Transverse colon (tissue), 4 donors: ENCODE results near the gene DDX60. TPM values are rescaled to one million over a fixed set of nuclear protein-coding genes. Genes with fewer than 3 reads are reported as not detected.

Experiments used
- DNase-seq: peaks from one replicate; pipeline ENCODE4 v3.0.0-alpha.2; 2019
- H3K27ac ChIP-seq, 4 donors: fragments of 200-600 bp; sonication (generic); 2 replicates each; pipeline ENCODE4 v1.5.1; 2016 to 2018; ENCODE audit warnings: inconsistent platforms in 4 of 4
- H3K27me3 ChIP-seq: fragments of 200-600 bp; sonication (generic); 2 replicates; pipeline ENCODE4 v1.5.1; 2017; ENCODE audit warnings: inconsistent platforms
- H3K36me3 ChIP-seq, 4 donors: fragments of 200-600 bp; sonication (generic); 2 replicates each; pipeline ENCODE4 v1.5.1; 2017 to 2019; ENCODE audit warnings: inconsistent platforms in 4 of 4
- H3K4me1 ChIP-seq, 4 donors: fragments of 200-600 bp; sonication (generic); 2 replicates each; pipeline ENCODE4 v1.5.1; 2017 to 2020; ENCODE audit warnings: inconsistent platforms in 4 of 4
- H3K4me3 ChIP-seq, 4 donors: fragments of 200-600 bp; sonication (generic); 1 replicate in 1 of 4; 2 replicates in 3 of 4; pipeline versions ENCODE4 v1.5.1 to v1.6.1; 2017 to 2019; ENCODE audit warnings: inconsistent platforms in 4 of 4
- H3K9me3 ChIP-seq, 2 donors: fragments of 200-600 bp; sonication (generic); 2 replicates each; pipeline ENCODE4 v1.5.1; 2017 to 2019; ENCODE audit warnings: inconsistent platforms in 2 of 2
- CTCF ChIP-seq, 5 experiments: fragments of 200-600 bp in 3 of 5; fragments of 450-650 bp in 2 of 5; sonication (generic) in 3 of 5; IDR thresholded peaks; 1 replicate in 2 of 5; 2 replicates in 3 of 5; pipeline ENCODE4 v1.5.1; 2016 to 2017; ENCODE audit warnings: antibody characterized with exemption in 5 of 5, inconsistent platforms in 3 of 5, mild to moderate bottlenecking in 2 of 5, moderate library complexity in 1 of 5
- EP300 ChIP-seq: sonication (generic); formaldehyde crosslinking; IDR thresholded peaks from one replicate; pipeline ENCODE4 v1.6.1; 2017; ENCODE audit warnings: antibody characterized with exemption, low read depth
- POLR2A ChIP-seq: fragments of 450-650 bp; IDR thresholded peaks from one replicate; pipeline ENCODE4 v1.6.1; 2016; ENCODE audit warnings: antibody characterized with exemption, mild to moderate bottlenecking, moderate library complexity
- POLR2AphosphoS5 ChIP-seq, 3 donors: sonication (generic); formaldehyde crosslinking; IDR thresholded peaks; one replicate each; pipeline ENCODE4 v1.6.1; 2016; ENCODE audit warnings: antibody characterized with exemption in 3 of 3
- WGBS, 2 donors: methylation state at CpG; one replicate each; pipeline ENCODE4 v1.1.5; 2018; ENCODE audit warnings: low coverage in 1 of 2; 5-methylcytosine and 5-hydroxymethylcytosine counted together
- in situ Hi-C, 4 donors: fragments of 200-750 bp; cut with MboI; loops; one replicate each; pipeline versions ENCODE4 v1.15.0 to v1.15.1; 2017; ENCODE audit warnings: low sequenced_read_pairs in 3 of 4, low pct_ligation_motif_present in 1 of 4, low pct_unique_long_range_greater_than_20kb in 1 of 4
- intact Hi-C: fragments of 100-400 bp; cut with DNase I; formaldehyde crosslinking; loops from one replicate; pipeline ENCODE4 v1.15.1; 2023; ENCODE audit warnings: low total_unique reads
- total RNA-seq, 4 donors: library from RNA; depleted of rRNA; stranded (reverse); fragments of >200 nt; gene quantifications; one replicate each; pipeline ENCODE4 v1.1.0, GENCODE V29; 2016

DDX60 gene
- total RNA-seq, 4 donors from 2014 or later, result 26.9 to 119 (median 52.5) TPM

- H3K27ac ChIP-seq, result no peak overlapping the region
- DNase-seq, result no peak
- TF ChIP-seq POLR2AphosphoS5 (IDR thresholded peaks at IDR 0.05), result no peak
- H3K9me3 ChIP-seq, result no peaks in the 10 kb centered on the region
- no peak overlapping the region for H3K4me3 ChIP-seq
- H3K36me3 ChIP-seq, result no peaks in the 10 kb centered on the region
- in situ Hi-C loops, result loop anchor here in 1 of 4 donors (25.0 kb wide), 1 partner anchor 1162 kb away; no protein-coding TSS in a partner anchor
- intact Hi-C loops, result no loop called here
- no peaks in the 10 kb centered on the region for H3K27me3 ChIP-seq
- 67 to 92% methylated on average over 1 to 6 of the region's 6 CpGs for WGBS, 2 donors
- H3K4me1 ChIP-seq, result peaks cover 0 to 4% (median 0%) of the 10 kb centered on the region in 4 donors
Observed at GRCh38 chr4:168174308-168174707, 144.2 kb downstream of the DDX60 start.

GRCh38 chr4:168167714-168168284, 150.8 kb downstream of the DDX60 start:
- no peak overlapping the region for H3K27ac ChIP-seq
- no peak overlapping the region for H3K4me3 ChIP-seq
- WGBS, 2 donors, result 38 to 54% methylated on average over 6 of the region's 6 CpGs
- no peaks in the 10 kb centered on the region for H3K36me3 ChIP-seq
- no peak for DNase-seq
- H3K4me1 ChIP-seq, result peaks cover 0 to 7% (median 2%) of the 10 kb centered on the region in 4 donors
- intact Hi-C loops (no loop called here), in situ Hi-C loops (loop anchor here in 1 of 4 donors (25.0 kb wide), 1 partner anchor 1155 kb away; no protein-coding TSS in a partner anchor)
- H3K9me3 ChIP-seq, result no peaks in the 10 kb centered on the region
- TF ChIP-seq POLR2AphosphoS5 (IDR thresholded peaks at IDR 0.05), result no peak
- TF ChIP-seq EP300, result no peak
- TF ChIP-seq CTCF (IDR thresholded peaks at IDR 0.05), result no peak
- no peak for TF ChIP-seq POLR2A
- no peaks in the 10 kb centered on the region for H3K27me3 ChIP-seq

Other genes with a start within 250 kb of the DDX60 start
- gene ANXA10, start 226.2 kb downstream of the DDX60 start, total RNA-seq, result under 1 TPM in 1 of 4 donors, not detected in 3; 0.82 TPM
- 10 to 100 TPM in 3 of 4 donors, 1 to 10 TPM in 1; 8.4 to 65.8 (median 51.9) TPM for gene DDX60L, start 161.7 kb upstream of the DDX60 start, total RNA-seq
- gene PALLD, start 178.3 kb upstream of the DDX60 start, total RNA-seq, result 100 to 1,000 TPM; 230 to 309 (median 278) TPM